Lower leg skin (tissue), 3 donors: Measurements from ENCODE around the gene PSD2.

Experiments used
- CTCF ChIP-seq, 3 donors: fragments of 450-650 bp; IDR thresholded peaks; one replicate each; pipeline ENCODE4 v1.5.1; 2016; ENCODE audit warnings: antibody characterized with exemption in 3 of 3, mild to moderate bottlenecking in 3 of 3, moderate library complexity in 2 of 3
- POLR2A ChIP-seq, 2 donors: fragments of 450-650 bp; IDR thresholded peaks; one replicate each; pipeline ENCODE4 v1.6.1; 2016 to 2017; ENCODE audit warnings: antibody characterized with exemption in 2 of 2, mild to moderate bottlenecking in 1 of 2, moderate library complexity in 1 of 2

- TF ChIP-seq CTCF (IDR thresholded peaks at IDR 0.05) = no peak
- TF ChIP-seq POLR2A (IDR thresholded peaks at IDR 0.05) = no peak
Observed at GRCh38 chr5:139893873-139894272, 98.3 kb downstream of the PSD2 start.
